HG03039 (cell line): Measurements from ENCODE around the gene SRD5A2.

Experiments used
- ATAC-seq: cut with Tn5 transposase; IDR thresholded peaks from one replicate; pipeline ENCODE4 v1.9.1; 2021; ENCODE audit warnings: mild to moderate bottlenecking, moderate library complexity; ENCODE audit not compliant: unreplicated experiment

Gene SRD5A2

GRCh38 chr2:31580321-31581117 lies at the start of gene SRD5A2:
SRD5A2 (minus strand) TSS chr2:31580938; CDS start chr2:31580900, 38 bp downstream.
- ATAC-seq, result no peak

- ATAC-seq, result no peak
Observed at GRCh38 chr2:31606509-31606908, 25.8 kb upstream of the SRD5A2 start.

- no peak for ATAC-seq
Observed at GRCh38 chr2:31598694-31599093, 18.0 kb upstream of the SRD5A2 start.

GRCh38 chr2:31586230-31586629 lies 5.5 kb upstream of the SRD5A2 start:
- ATAC-seq, result no peak

- ATAC-seq, result no peak
Observed at GRCh38 chr2:31581124-31581795, 522 bp upstream of the SRD5A2 start.

GRCh38 chr2:31579996-31580320 lies 780 bp downstream of the SRD5A2 start:
- no peak for ATAC-seq

- no peak for ATAC-seq
Observed at GRCh38 chr2:31578316-31578715, 2.4 kb downstream of the SRD5A2 start.

GRCh38 chr2:31577143-31577542 lies 3.6 kb downstream of the SRD5A2 start:
- no peak for ATAC-seq

- ATAC-seq, result no peak
Observed at GRCh38 chr2:31568585-31569201, 12.0 kb downstream of the SRD5A2 start.

- no peak for ATAC-seq
Observed at GRCh38 chr2:31567679-31568078, 13.1 kb downstream of the SRD5A2 start.

GRCh38 chr2:31563273-31563839 lies 17.4 kb downstream of the SRD5A2 start:
- no peak for ATAC-seq

- no peak for ATAC-seq
Observed at GRCh38 chr2:31561823-31562222, 18.9 kb downstream of the SRD5A2 start.

- ATAC-seq, result no peak
Observed at GRCh38 chr2:31558401-31559295, 22.1 kb downstream of the SRD5A2 start.

GRCh38 chr2:31556940-31557339 lies 23.8 kb downstream of the SRD5A2 start:
- no peak for ATAC-seq

GRCh38 chr2:31555967-31556706 lies 24.6 kb downstream of the SRD5A2 start:
- ATAC-seq, result no peak

- ATAC-seq, result no peak
Observed at GRCh38 chr2:31553362-31553761, 27.4 kb downstream of the SRD5A2 start.

GRCh38 chr2:31547485-31547884 lies 33.3 kb downstream of the SRD5A2 start:
- ATAC-seq, result no peak

- ATAC-seq, result no peak
Observed at GRCh38 chr2:31541853-31542252, 38.9 kb downstream of the SRD5A2 start.

- no peak for ATAC-seq
Observed at GRCh38 chr2:31539505-31539904, 41.2 kb downstream of the SRD5A2 start.

- no peak for ATAC-seq
Observed at GRCh38 chr2:31535768-31536167, 45.0 kb downstream of the SRD5A2 start.
